Activated CD4-positive, alpha-beta T cell treated with anti-CD3 and anti-CD28 coated beads, Interleukin-2, amount 10 ng/mL, durations not matched to agents 7 days and 5 days (primary cell): ENCODE data around the gene TRIM59. TPM values are rescaled to one million over a fixed set of nuclear protein-coding genes. Genes with fewer than 3 reads are reported as not detected.

Source experiments
- CTCF ChIA-PET: fragments of 350-600 bp; sonication (Branson Sonifier 250); formaldehyde crosslinking; loops from one replicate; lab custom pipeline; 2021; ENCODE audit warnings: antibody characterized with exemption; lab: Charles Lee
- POLR2A ChIA-PET: fragments of 350-600 bp; sonication (Branson Sonifier 250); formaldehyde crosslinking; loops from one replicate; lab custom pipeline; 2021; ENCODE audit warnings: antibody characterized with exemption; lab: Charles Lee
- DNase-seq: peaks from one replicate; pipeline ENCODE4 v3.0.0-alpha.2; 2020
- H3K27ac Mint-ChIP-seq: one replicate; pipeline ENCODE4 v1.8.0; 2021; ENCODE audit warnings: mild to moderate bottlenecking, moderate library complexity, mixed read lengths
- H3K27me3 Mint-ChIP-seq: one replicate; pipeline ENCODE4 v1.8.0; 2021; ENCODE audit warnings: mixed read lengths
- H3K36me3 Mint-ChIP-seq: one replicate; pipeline ENCODE4 v1.8.0; 2021; ENCODE audit warnings: low read depth, mixed read lengths
- H3K4me1 Mint-ChIP-seq: one replicate; pipeline ENCODE4 v1.8.0; 2021; ENCODE audit warnings: mixed read lengths
- H3K4me3 Mint-ChIP-seq: one replicate; pipeline ENCODE4 v1.8.0; 2021; ENCODE audit warnings: mild to moderate bottlenecking, moderate library complexity, mixed read lengths
- H3K9me3 Mint-ChIP-seq: one replicate; pipeline ENCODE4 v1.8.0; 2021; ENCODE audit warnings: mixed read lengths
- total RNA-seq, 2 experiments: library from RNA; stranded (reverse); gene quantifications; one replicate each; pipeline ENCODE4 v1.2.3, GENCODE V29; 2021

Gene TRIM59, protein sequence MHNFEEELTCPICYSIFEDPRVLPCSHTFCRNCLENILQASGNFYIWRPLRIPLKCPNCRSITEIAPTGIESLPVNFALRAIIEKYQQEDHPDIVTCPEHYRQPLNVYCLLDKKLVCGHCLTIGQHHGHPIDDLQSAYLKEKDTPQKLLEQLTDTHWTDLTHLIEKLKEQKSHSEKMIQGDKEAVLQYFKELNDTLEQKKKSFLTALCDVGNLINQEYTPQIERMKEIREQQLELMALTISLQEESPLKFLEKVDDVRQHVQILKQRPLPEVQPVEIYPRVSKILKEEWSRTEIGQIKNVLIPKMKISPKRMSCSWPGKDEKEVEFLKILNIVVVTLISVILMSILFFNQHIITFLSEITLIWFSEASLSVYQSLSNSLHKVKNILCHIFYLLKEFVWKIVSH
- total RNA-seq: 10 to 100 TPM; 58.2 to 79.8 TPM

GRCh38 chr3:160449636-160450598, at the start of gene TRIM59:
TSS of gene TRIM59 (minus strand) at chr3:160449786. CDS start at chr3:160439183, 10,603 bp downstream.
- CTCF ChIA-PET: interaction anchor here (0.7 to 2.6 kb wide), 16 partner anchors 10 to 565 kb away, joined by 3 to 10 read pairs (median 4); partner anchors contain the start of gene SMC4
- Mint-ChIP-seq H3K4me1 (peaks cover 38% of the 10 kb centered on the region), H3K27me3 (no peaks in the 10 kb centered on the region), H3K27ac (peak within 1 kb of the TSS; percentile 98), H3K9me3 (peaks cover 2% of the 10 kb centered on the region), H3K36me3 (peaks cover 29% of the 10 kb centered on the region), H3K4me3 (peak within 1 kb of the TSS; percentile 93)
- POLR2A ChIA-PET: interaction anchor here (0.5 to 1.8 kb wide), 7 partner anchors 26 to 1801 kb away, joined by 3 to 21 read pairs (median 4); partner anchors contain the start of genes IFT80, NMD3 and SMC4
- DNase-seq: peak; percentile 99

DNA sequence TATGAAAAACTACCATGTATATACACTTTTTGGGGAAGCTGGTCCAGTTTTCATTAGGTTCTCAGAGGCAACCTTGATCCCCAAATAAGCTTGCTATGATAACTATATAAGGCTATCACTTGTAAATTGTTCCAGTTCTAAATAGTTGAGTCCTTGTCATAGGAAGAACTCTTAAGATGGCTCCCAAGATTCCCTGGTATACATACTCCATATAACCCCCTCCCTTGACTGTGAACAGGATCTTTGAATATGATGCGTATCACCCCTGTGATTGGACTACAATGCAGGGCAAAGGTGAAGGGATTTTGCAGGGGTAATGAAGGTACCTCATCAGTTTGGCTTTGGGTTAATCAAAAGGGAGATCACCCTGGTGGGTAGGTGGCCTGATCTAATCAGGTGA, 48.6 kb upstream of the TRIM59 start:
- H3K4me3 Mint-ChIP-seq: no peak overlapping the region
- ChIA-PET CTCF (interaction anchor here (0.7 kb wide), 1 partner anchor 470 kb away, joined by 3 read pairs; no protein-coding TSS in a partner anchor), POLR2A (no interaction called here)
- H3K4me1 Mint-ChIP-seq: no peaks in the 10 kb centered on the region
- H3K27me3 Mint-ChIP-seq: no peaks in the 10 kb centered on the region
- no peaks in the 10 kb centered on the region for H3K9me3 Mint-ChIP-seq
- DNase-seq: no peak
- H3K36me3 Mint-ChIP-seq: peaks cover 38% of the 10 kb centered on the region
- H3K27ac Mint-ChIP-seq: no peak overlapping the region

DNA sequence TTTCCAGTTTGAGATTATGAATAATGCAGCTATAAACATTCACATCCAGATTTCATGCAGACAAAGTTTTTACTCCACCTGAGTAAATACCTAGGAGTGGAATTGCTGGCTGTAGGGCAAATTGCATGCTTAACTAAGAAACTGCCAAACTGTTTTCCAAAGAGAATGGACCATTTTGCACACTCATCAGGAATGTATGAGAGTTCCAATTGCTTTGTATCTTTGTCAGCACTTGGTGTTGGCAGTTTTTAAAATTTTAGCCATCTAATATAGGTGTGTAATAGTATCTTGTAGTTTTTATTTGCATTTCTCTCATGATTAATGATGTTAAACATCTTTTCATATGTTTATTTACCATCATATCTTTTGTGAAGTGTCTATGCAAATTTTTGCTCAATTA, 40.6 kb upstream of the TRIM59 start:
- Mint-ChIP-seq H3K27ac (no peak overlapping the region), H3K4me3 (no peak overlapping the region), H3K9me3 (no peaks in the 10 kb centered on the region), H3K4me1 (peaks cover 5% of the 10 kb centered on the region), H3K36me3 (no peaks in the 10 kb centered on the region), H3K27me3 (peaks cover 2% of the 10 kb centered on the region)
- DNase-seq: no peak
- ChIA-PET CTCF (no interaction called here), POLR2A (interaction anchor here (0.8 kb wide), 1 partner anchor 35 kb away, joined by 3 read pairs; no protein-coding TSS in a partner anchor)

GRCh38 chr3:160486459-160486869, 36.9 kb upstream of the TRIM59 start:
- CTCF ChIA-PET: interaction anchor here (1.1 kb wide), 1 partner anchor 52 kb away, joined by 5 read pairs; no protein-coding TSS in a partner anchor
- Mint-ChIP-seq H3K4me3 (no peak overlapping the region), H3K27me3 (peaks cover 2% of the 10 kb centered on the region), H3K9me3 (no peaks in the 10 kb centered on the region), H3K27ac (no peak overlapping the region), H3K4me1 (peaks cover 6% of the 10 kb centered on the region), H3K36me3 (no peaks in the 10 kb centered on the region)
- DNase-seq: peak; percentile 37
- POLR2A ChIA-PET: no interaction called here

DNA sequence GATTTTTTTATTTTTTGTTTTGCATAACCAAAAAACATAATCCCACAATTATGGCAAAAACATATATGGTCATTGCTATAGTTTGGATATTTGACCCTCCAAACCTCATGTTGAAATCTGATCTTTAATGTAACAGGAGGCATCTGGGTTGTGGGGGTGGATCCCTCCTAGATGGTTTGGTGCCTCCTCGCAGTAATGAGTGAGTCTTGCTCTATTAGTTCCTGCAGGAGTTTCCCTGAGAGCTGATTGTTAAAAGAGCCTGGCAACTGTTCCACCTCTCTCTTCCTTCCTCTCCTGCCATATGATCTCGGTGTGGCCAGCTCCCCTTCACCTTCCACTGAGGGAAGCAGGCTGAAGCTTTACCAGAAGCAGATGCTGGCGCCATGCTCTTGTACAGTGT, 33.2 kb upstream of the TRIM59 start:
- H3K27ac Mint-ChIP-seq: no peak overlapping the region
- DNase-seq: no peak
- no peaks in the 10 kb centered on the region for H3K9me3 Mint-ChIP-seq
- H3K4me3 Mint-ChIP-seq: no peak overlapping the region
- CTCF ChIA-PET: interaction anchor here (0.6 kb wide), 1 partner anchor 28 kb away, joined by 3 read pairs; no protein-coding TSS in a partner anchor
- peaks cover 9% of the 10 kb centered on the region for H3K4me1 Mint-ChIP-seq
- H3K27me3 Mint-ChIP-seq: peaks cover 4% of the 10 kb centered on the region
- no peaks in the 10 kb centered on the region for H3K36me3 Mint-ChIP-seq
- POLR2A ChIA-PET: no interaction called here

GRCh38 chr3:160481856-160482255, 32.3 kb upstream of the TRIM59 start:
- Mint-ChIP-seq H3K9me3 (no peaks in the 10 kb centered on the region), H3K27ac (no peak overlapping the region), H3K27me3 (peaks cover 4% of the 10 kb centered on the region), H3K4me1 (peaks cover 10% of the 10 kb centered on the region), H3K36me3 (no peaks in the 10 kb centered on the region), H3K4me3 (no peak overlapping the region)
- no peak for DNase-seq
- ChIA-PET CTCF (interaction anchor here (0.9 to 1.1 kb wide), 2 partner anchors 31 to 33 kb away, joined by 4 read pairs; partner anchors contain the start of gene TRIM59), POLR2A (no interaction called here)

GRCh38 chr3:160480931-160481330, 31.3 kb upstream of the TRIM59 start:
- H3K9me3 Mint-ChIP-seq: no peaks in the 10 kb centered on the region
- POLR2A ChIA-PET: no interaction called here
- H3K36me3 Mint-ChIP-seq: no peaks in the 10 kb centered on the region

DNA sequence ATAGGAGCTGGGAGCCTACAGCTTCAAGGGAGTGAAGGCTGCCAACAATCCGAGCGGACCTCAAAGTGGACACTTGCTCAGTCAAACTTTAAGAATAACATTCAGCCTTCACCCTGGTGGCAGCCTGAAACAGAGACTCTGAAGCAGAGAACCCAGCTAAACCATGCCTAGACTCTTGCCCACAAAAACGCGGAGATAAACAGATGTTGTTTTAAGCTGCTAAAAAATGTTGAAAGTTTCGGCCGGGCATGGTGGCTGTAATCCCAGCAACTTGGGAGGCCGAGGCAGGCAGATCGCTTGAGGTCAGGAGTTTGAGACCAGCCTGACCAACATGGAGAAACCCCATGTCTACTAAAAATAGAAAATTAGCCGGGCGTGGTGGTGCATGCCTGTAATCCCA, 29.8 kb upstream of the TRIM59 start:
- H3K9me3 Mint-ChIP-seq: no peaks in the 10 kb centered on the region
- peaks cover 8% of the 10 kb centered on the region for H3K27me3 Mint-ChIP-seq
- no peak for DNase-seq
- H3K27ac Mint-ChIP-seq: no peak overlapping the region
- no peak overlapping the region for H3K4me3 Mint-ChIP-seq
- H3K36me3 Mint-ChIP-seq: no peaks in the 10 kb centered on the region
- CTCF ChIA-PET: interaction anchor here (1.5 kb wide), 1 partner anchor 20 kb away, joined by 3 read pairs; no protein-coding TSS in a partner anchor
- H3K4me1 Mint-ChIP-seq: peaks cover 3% of the 10 kb centered on the region
- POLR2A ChIA-PET: no interaction called here

More at GRCh38 chr3:160480931-160481330, 31.3 kb upstream of the TRIM59 start:
- no peak for DNase-seq
- CTCF ChIA-PET: interaction anchor here (0.9 to 1.1 kb wide), 2 partner anchors 30 to 32 kb away, joined by 4 read pairs; partner anchors contain the start of gene TRIM59
- peaks cover 4% of the 10 kb centered on the region for H3K27me3 Mint-ChIP-seq
- H3K4me1 Mint-ChIP-seq: peaks cover 9% of the 10 kb centered on the region
- no peak overlapping the region for H3K4me3 Mint-ChIP-seq
- no peak overlapping the region for H3K27ac Mint-ChIP-seq

- H3K9me3 Mint-ChIP-seq: no peaks in the 10 kb centered on the region
- H3K4me3 Mint-ChIP-seq: no peak overlapping the region
- no peaks in the 10 kb centered on the region for H3K36me3 Mint-ChIP-seq
- H3K27me3 Mint-ChIP-seq: peaks cover 8% of the 10 kb centered on the region
- DNase-seq: no peak
- H3K4me1 Mint-ChIP-seq: peaks cover 3% of the 10 kb centered on the region
- ChIA-PET CTCF (interaction anchor here (1.5 kb wide), 1 partner anchor 19 kb away, joined by 3 read pairs; no protein-coding TSS in a partner anchor), POLR2A (interaction anchor here (0.6 kb wide), 1 partner anchor 21 kb away, joined by 3 read pairs; no protein-coding TSS in a partner anchor)
- H3K27ac Mint-ChIP-seq: no peak overlapping the region
Measured at GRCh38 chr3:160478338-160478737, 28.8 kb upstream of the TRIM59 start.

DNA sequence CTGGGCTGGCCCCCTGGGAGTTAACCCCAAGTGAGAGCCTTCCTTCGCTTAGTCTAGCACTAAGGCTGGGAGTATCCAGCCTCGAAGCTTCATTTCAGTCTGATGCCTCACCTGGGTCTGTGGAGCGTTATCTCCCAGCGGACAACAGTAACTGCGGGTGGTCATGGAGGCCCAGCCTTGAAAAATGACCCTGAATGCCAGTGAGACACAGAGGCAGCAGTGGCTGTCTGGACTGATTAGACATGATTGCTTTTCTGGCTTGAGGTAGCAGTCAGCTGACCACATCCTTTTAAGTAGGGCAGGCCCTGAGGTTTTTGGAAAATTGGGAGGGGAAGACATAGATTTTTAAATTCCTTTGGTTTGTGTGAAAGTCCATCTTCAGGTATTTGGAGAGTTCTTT, 28.2 kb upstream of the TRIM59 start:
- H3K27ac Mint-ChIP-seq: no peak overlapping the region
- POLR2A ChIA-PET: no interaction called here
- DNase-seq: no peak
- no peak overlapping the region for H3K4me3 Mint-ChIP-seq
- no peaks in the 10 kb centered on the region for H3K9me3 Mint-ChIP-seq
- H3K4me1 Mint-ChIP-seq: peaks cover 3% of the 10 kb centered on the region
- H3K36me3 Mint-ChIP-seq: no peaks in the 10 kb centered on the region
- CTCF ChIA-PET: no interaction called here
- H3K27me3 Mint-ChIP-seq: peaks cover 8% of the 10 kb centered on the region

DNA sequence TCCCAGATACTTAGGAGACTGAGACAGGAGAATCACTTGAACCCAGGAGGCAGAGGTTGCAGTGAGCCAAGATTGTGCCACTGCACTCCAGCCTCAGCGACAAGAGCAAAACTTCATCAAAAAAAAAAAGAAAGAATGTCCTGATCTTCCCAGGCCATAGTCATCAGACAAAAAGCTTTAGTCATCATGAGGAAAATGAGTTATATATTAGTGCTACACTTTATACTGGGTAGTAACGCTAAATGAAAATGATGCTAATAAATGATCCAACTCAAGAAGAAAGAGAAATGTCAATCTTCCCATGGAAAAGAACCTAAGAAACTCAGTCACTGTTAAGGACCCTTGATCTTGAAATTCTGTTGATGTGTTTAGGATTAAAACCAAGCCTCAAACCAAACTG, 26.3 kb upstream of the TRIM59 start:
- CTCF ChIA-PET: no interaction called here

DNA sequence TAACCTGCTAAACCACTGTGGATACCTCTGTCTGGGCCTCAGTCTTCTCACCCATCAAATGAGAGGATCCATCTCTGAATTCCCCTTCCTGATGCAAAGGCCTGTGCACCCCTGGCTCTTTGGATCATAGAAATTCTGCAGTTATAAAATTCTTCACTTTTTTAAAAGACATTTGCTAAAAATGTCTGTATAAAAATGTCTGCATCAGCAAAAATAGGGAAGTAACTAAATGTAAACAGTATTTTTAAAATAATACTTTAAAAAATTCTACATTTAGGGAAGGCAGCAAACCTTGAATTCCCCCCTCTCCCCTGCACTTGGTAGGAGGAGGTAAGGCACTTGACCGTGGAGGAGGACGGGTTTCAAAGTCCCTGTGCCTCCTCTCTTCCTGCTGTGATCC, 25.6 kb upstream of the TRIM59 start:
- DNase-seq: no peak
- H3K4me3 Mint-ChIP-seq: no peak overlapping the region
- ChIA-PET CTCF (no interaction called here), POLR2A (no interaction called here)
- H3K4me1 Mint-ChIP-seq: peaks cover 3% of the 10 kb centered on the region
- H3K9me3 Mint-ChIP-seq: peaks cover 11% of the 10 kb centered on the region
- no peak overlapping the region for H3K27ac Mint-ChIP-seq
- H3K27me3 Mint-ChIP-seq: peaks cover 12% of the 10 kb centered on the region
- H3K36me3 Mint-ChIP-seq: peaks cover 3% of the 10 kb centered on the region

More for the DNA sequence above, 26.3 kb upstream of the TRIM59 start:
- H3K4me1 Mint-ChIP-seq: peaks cover 3% of the 10 kb centered on the region
- peaks cover 12% of the 10 kb centered on the region for H3K27me3 Mint-ChIP-seq
- H3K4me3 Mint-ChIP-seq: no peak overlapping the region
- peaks cover 3% of the 10 kb centered on the region for H3K36me3 Mint-ChIP-seq
- H3K27ac Mint-ChIP-seq: no peak overlapping the region
- peaks cover 6% of the 10 kb centered on the region for H3K9me3 Mint-ChIP-seq
- no peak for DNase-seq
- POLR2A ChIA-PET: no interaction called here
